ENCODE results near the gene ACBD3. TPM values are rescaled to one million over a fixed set of nuclear protein-coding genes. Genes with fewer than 3 reads are reported as not detected.

ACBD3 gene
- total RNA-seq, 1 donor from 2014 or later, result 41.3 TPM

DNA sequence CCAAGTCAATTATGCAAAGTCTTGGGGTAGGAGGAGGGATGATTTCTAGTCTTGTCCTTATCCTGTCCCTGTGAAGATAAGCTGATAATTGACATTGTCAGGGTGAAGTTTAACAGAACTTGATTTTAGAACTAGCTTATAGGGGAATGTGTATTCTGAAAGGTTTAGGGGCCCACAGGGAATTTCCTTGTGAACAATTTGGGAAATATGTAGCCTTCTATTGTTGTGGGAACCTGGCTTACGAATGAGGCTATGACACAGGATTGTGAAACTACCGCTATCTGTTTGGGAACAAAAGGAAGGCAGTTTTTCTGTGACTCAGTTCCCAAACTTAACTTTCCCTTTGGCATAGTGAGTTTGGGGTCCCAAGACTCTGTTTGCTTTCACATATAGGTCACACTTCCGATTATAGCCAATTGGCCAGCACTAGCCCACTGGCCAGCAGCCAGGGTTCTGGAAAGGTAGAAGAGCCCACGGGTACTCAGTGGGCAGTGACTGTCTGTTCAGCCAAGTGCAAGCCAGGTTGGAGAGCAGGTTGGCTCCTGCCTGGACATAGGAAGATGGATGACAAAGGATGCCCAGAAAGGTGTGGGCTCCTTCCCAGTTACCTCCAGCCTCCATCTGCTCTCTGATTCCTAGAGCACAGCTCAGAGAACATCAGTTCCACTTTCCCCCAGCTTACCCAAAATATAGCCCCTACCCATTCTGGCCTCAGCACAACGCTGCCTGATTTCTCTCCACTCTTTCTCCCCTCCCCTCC lies 88.5 kb downstream of the ACBD3 start:
- Histone ChIP-seq H3K4me1 (peaks cover 12% of the 10 kb centered on the region), H3K27me3 (ENCODE audit: low read depth) (no peaks in the 10 kb centered on the region), H3K4me3 (no peak overlapping the region), H3K9me3 (no peaks in the 10 kb centered on the region), H3K36me3 (no peaks in the 10 kb centered on the region), H3K27ac (no peak overlapping the region)
- TF ChIP-seq, protein P1, sequence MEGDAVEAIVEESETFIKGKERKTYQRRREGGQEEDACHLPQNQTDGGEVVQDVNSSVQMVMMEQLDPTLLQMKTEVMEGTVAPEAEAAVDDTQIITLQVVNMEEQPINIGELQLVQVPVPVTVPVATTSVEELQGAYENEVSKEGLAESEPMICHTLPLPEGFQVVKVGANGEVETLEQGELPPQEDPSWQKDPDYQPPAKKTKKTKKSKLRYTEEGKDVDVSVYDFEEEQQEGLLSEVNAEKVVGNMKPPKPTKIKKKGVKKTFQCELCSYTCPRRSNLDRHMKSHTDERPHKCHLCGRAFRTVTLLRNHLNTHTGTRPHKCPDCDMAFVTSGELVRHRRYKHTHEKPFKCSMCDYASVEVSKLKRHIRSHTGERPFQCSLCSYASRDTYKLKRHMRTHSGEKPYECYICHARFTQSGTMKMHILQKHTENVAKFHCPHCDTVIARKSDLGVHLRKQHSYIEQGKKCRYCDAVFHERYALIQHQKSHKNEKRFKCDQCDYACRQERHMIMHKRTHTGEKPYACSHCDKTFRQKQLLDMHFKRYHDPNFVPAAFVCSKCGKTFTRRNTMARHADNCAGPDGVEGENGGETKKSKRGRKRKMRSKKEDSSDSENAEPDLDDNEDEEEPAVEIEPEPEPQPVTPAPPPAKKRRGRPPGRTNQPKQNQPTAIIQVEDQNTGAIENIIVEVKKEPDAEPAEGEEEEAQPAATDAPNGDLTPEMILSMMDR (IDR thresholded peaks at IDR 0.05), result no peak
- intact Hi-C loops (cut with DNase I), result no loop called here
- DNase-seq (no peak), ATAC-seq (no peak)

DNA sequence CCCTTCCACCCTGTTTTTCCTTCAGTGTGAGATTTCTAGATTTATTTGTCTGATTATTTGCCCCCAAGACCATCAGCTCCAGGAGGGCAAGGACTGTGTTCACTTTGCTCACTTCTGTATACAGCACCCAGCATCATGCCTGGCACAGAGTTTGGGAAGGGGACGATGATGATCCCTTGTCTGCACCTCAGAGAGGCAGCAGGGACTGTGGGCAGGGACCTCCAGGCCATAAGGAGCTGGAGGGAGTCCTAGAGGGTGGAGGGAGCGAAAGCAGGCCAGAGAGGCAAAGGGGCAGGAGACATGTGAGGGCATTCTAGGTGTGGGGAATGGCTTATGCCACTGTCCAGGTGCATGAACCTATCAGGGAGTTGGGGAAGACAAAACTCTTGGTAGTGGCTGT lies 91.3 kb downstream of the ACBD3 start:
- no peak overlapping the region for H3K27ac ChIP-seq
- no peak for DNase-seq
- H3K27me3 ChIP-seq (ENCODE audit: low read depth), result no peaks in the 10 kb centered on the region
- TF ChIP-seq, protein P1 (IDR thresholded peaks at IDR 0.05), result no peak
- H3K4me1 ChIP-seq, result peaks cover 4% of the 10 kb centered on the region
- no peak overlapping the region for H3K4me3 ChIP-seq
- intact Hi-C loops (cut with DNase I), result no loop called here
- H3K36me3 ChIP-seq, result no peaks in the 10 kb centered on the region
- no peaks in the 10 kb centered on the region for H3K9me3 ChIP-seq
- no peak for ATAC-seq

Other genes with a start within 250 kb of the ACBD3 start
- gene LEFTY2, start 245.5 kb downstream of the ACBD3 start, total RNA-seq, result 1.2 TPM
- gene SDE2, start 187.4 kb downstream of the ACBD3 start, total RNA-seq, result 18.4 TPM
- gene H3-3A, start 124.0 kb downstream of the ACBD3 start, total RNA-seq, result 504 TPM
- 0.38 TPM for gene MIXL1, start 36.9 kb upstream of the ACBD3 start, total RNA-seq
- gene LIN9, start 122.4 kb upstream of the ACBD3 start, total RNA-seq, result 3.5 TPM
- 59.2 TPM for gene PARP1, start 221.4 kb upstream of the ACBD3 start, total RNA-seq

Data from lower lobe of right lung (tissue), 2 donors.